Kasumi-1 (cell line): ENCODE results near the gene FOXP1.

ENCODE experiments used
- DNase-seq, 2 experiments: peaks; one replicate each; lab custom pipeline; 2025; lab: John Stamatoyannopoulos, UW

Gene FOXP1

GRCh38 chr3:71175691-71176365, 407.7 kb downstream of the FOXP1 start:
- DNase-seq: no peak

DNA sequence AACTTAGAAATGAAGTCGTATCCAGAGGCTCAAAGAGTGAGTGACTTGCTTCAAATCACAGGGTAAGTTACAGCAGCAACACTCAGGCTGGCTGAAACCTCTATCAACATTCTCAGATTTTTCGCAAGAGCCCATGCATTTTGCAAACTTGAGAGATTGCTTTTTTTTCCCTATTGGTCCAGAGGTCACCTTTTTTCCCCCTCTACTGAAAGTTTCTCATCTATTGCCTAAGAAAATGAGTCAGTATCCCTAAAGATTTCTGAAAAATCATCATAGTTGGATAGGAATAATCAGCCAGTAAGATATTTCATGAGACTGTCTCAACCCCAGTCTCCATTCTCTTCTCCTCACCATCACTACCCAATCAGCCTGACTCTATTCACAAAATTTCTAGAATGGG, 410.6 kb downstream of the FOXP1 start:
- no peak for DNase-seq

- no peak for DNase-seq
Observed at GRCh38 chr3:71172189-71172588, 411.3 kb downstream of the FOXP1 start.

GRCh38 chr3:71171247-71171646, 412.3 kb downstream of the FOXP1 start:
- DNase-seq: no peak

DNA sequence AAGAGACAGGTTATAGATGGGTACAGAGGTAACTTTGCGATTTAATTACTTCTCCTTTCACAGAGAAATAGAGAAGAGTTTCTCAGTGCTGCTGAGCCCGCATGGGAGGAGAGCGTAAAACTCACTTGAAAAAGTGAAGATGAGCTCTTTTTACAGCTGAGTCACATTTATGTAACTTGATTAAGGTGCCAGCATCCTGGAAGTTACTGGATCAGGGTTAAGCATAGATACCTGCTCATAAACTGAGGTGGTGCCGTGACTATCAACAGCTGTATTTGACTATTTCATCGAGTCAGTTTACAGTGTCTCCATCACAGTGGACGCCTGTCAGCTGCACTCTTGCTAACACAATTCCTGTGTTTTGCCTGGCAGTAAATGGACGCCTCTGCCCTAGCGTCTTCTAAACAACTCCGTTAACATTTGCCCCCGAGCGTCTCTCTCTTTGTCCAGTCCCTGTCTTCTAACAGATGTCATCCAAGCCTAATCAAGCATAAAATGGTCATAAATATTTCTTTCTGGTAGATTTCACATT, 414.6 kb downstream of the FOXP1 start:
- DNase-seq: no peak

- DNase-seq: no peak
Observed at GRCh38 chr3:71168121-71168721, 415.3 kb downstream of the FOXP1 start.

GRCh38 chr3:71166339-71167240, 416.9 kb downstream of the FOXP1 start:
- DNase-seq: no peak

- no peak for DNase-seq
Observed at GRCh38 chr3:71164881-71165280, 418.6 kb downstream of the FOXP1 start.

GRCh38 chr3:71163198-71163918, 420.2 kb downstream of the FOXP1 start:
- DNase-seq: no peak

GRCh38 chr3:71162221-71162620, 421.3 kb downstream of the FOXP1 start:
- peak in 1 of 2 experiments; percentile 14 for DNase-seq

GRCh38 chr3:71160785-71161546, 422.6 kb downstream of the FOXP1 start:
- no peak for DNase-seq

DNA sequence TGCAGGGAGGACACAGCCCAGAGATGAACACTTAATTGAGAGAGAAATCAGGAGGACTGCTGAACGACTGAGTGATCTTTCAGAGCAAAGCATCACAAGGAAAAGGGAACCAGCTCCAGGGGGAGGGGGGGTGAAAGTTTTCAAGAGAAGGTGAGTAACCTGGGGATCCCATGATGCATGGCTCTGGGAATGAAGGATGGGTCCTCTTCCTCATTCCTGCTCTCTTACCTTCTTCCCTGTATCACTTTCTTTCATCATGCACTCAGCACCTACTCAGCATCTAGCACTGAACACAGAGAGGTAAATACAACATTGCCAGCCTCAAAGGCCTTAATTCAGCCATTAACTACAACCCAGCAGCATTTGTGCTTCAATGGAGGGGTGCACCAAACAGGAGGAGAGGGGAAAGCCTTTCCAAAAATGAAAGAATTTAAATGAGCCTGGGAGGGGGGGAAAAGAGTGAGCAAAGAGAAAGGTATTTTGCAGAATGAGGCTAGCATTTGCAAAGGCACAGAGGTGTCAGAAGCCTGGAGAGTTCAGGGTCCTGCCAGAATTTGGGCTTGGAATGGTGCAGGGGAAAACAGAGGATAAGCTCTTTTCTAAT, 427.4 kb downstream of the FOXP1 start:
- no peak for DNase-seq

- DNase-seq: no peak
Observed at GRCh38 chr3:71154846-71155245, 428.7 kb downstream of the FOXP1 start.

DNA sequence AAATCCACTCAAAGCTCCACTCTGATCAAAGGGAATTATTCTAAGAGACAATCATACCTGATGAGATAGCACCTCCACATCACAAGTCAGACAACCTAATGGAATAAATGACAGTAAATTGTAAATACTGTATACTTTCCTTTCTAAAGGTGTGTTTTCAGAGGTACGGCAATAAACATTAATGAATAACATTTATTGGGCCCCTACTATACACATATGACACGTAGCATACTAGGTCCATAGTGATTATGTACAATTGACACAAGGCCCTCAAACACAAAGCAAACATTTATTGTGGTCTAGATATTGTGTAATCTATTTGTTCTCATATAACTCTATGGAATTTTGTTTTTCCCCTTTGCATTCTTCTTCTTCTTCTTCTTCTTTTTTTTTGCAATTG, 429.8 kb downstream of the FOXP1 start:
- no peak for DNase-seq

DNA sequence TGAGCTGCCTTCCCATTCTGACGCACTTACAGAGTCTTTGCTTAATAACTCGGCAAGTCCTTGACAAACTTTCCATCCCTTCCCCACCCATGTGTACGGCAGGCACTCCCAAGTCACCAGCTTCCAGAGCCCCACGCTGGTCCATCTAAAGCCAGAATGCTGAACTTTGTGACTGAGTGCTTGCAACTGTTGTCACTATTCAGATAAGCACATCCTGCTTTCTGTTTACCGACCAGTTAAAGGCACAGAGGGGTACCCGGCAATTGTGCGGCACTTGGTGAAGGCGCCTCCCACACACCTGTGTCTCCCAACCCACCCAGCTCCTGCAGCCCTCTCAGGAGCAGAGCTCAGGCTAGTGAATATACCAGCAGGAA, 430.6 kb downstream of the FOXP1 start:
- DNase-seq: no peak

DNA sequence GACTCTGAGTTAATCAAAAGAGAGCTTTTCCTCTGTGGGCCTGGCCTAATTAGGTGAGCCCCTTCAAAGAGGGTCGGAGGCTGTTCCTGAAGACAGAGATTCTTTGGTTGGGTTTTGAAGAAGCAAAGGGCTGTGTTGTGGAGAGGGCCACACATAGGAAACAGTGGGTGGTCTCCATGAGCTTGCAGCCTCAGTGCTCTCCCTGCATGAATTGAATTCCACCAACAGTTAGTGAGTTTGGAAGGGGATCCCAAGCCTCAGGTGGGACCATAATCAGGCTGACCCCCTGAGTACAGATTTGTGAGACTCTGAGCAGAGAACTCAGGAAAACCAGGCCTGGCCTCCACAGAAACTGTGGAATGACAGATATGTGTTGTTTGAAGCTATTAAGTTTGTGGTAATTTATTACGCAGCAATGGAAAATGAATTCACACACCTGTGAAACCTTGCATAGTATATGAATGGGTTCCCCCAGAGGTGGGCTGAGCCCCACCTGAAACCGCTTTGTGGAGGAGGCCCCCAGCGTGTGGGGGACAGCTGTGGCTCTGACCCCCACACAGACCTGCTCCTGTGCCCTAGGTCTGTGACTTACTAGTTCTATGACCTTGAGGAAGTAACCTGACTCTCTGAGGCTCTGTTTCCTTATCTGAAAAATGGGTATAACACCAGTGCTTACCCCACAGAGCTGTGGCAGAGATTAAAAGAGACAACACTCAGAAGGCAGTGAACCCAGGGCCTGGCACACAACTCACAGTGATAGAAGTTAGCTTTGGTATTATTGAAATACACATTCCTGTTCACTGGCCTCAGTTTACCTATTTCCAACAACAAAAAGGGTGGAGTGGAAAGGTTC, 431.3 kb downstream of the FOXP1 start:
- DNase-seq: no peak

DNA sequence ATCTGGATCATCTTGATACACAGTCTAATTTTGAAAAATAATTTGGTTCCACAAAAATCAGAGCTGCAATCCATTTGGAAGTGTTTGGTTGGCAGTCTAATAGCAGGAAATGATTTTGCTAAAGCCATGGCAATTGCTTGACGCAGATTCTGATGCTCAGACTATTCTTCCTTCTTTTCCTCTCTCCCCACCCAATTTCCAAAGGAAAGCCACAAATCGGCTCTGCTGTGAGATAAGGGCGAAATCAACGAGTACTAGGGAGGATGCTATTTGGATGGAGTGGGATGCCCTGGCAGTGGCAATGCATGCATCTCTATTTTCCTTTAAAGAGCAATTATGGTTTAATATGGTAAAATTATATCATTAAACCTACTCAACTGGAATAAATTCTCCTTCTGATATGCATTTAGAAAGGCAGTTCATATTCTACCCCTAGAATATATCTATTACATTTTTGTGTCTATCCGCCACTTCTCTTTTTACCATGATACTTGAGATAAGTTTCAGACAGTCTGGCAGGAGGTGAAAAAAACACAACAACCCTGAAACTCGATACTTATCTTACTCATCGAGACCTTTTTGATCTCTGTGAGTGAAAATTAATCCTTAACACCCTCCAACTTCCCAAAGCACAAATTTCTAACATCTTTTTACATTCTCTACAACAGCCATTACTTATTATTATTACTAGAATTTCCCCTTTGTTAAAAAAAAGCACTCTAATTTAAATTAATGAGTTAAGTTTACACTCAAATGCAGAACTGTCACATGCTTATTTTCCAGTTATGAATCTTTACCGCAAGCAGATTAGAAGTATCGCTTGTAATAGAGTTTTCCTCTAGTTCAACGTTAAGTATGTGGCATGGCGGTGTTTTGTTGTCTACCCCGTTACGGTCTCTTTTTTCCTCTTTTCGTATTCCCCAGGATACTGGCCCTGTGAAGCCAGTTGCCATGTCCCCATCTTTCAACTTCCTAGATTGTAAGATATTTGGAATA, 433.3 kb downstream of the FOXP1 start:
- peak in 1 of 2 experiments; percentile 27 for DNase-seq

GRCh38 chr3:71148455-71149060, 435.0 kb downstream of the FOXP1 start:
- DNase-seq: no peak
